Epithelial cell of proximal tubule (primary cell): ENCODE results near the gene TM4SF1. TPM values are rescaled to one million over a fixed set of nuclear protein-coding genes. Genes with fewer than 3 reads are reported as not detected.

Experiments
- DNase-seq: peaks from one replicate; pipeline ENCODE4 v3.0.0-alpha.2; 2011; ENCODE audit warnings: low read depth
- H3K4me3 ChIP-seq: 2 replicates; pipeline ENCODE4 v1.5.1; 2011; ENCODE audit warnings: low read depth, mild to moderate bottlenecking, low read length
- CTCF ChIP-seq: conservative IDR thresholded peaks from 2 replicates; pipeline ENCODE4 v1.5.1; 2012; ENCODE audit warnings: low read depth, mild to moderate bottlenecking, low read length
- total RNA-seq: library from RNA; depleted of rRNA; stranded (reverse); fragments of >200 nt; gene quantifications from 2 replicates; pipeline ENCODE4 v1.2.3, GENCODE V29; 2015

The TM4SF1 gene
- total RNA-seq, 1 donor from 2014 or later: 304 TPM

DNA sequence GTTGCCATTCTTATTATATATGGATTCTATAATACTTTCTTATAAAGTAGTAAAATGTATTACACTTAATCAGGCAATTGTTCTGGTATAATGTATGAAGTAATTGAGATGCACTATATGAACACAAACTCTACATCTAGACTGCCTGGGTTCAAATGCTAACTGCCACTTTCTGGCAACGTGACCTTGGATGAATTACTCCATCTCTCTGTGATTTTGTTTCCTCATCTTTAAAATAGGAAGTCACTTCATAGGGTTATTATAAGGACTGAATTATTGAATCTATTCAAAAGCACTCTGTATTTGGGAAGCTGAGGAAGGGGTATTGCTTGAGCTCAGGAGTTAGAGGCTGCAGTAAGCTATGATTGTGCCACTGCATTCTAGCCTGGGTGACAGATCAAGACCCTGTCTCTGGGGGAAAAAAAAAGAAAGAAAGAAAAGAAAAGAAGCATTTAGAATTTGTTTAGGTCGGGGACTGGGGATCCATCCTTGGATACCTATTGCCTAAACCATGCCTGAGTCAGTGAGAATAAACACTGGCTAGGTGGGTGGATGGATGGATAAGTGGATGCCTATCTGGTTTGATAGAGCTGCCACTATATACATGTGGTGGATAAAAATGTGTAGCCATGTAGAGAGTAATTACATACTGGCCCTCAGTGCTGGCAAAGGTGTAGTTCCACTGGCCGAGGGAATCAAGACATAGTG, 2.5 kb downstream of the TM4SF1 start:
- DNase-seq: no peak
- H3K4me3 ChIP-seq: no peak overlapping the region
- no peak for TF ChIP-seq CTCF

DNA sequence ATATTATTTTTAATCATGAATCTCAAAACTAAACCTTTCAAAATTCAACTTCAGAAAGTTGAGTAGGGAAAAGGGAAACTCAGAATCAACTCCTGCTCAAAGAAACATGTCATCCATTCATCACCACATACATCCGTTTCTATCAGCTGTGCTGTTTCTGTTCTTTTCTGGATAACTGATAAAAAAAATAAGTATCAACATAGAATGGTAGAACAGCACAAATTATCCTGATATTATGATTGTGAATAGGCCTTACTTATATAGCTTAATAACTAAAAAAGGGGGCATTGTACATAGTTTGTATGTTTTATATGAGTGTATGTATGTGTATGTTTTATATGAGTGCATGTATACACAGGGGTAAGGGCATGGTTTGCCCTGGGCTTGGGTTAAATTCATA, 3.1 kb downstream of the TM4SF1 start:
- DNase-seq: no peak
- no peak overlapping the region for H3K4me3 ChIP-seq
- TF ChIP-seq CTCF: no peak

DNA sequence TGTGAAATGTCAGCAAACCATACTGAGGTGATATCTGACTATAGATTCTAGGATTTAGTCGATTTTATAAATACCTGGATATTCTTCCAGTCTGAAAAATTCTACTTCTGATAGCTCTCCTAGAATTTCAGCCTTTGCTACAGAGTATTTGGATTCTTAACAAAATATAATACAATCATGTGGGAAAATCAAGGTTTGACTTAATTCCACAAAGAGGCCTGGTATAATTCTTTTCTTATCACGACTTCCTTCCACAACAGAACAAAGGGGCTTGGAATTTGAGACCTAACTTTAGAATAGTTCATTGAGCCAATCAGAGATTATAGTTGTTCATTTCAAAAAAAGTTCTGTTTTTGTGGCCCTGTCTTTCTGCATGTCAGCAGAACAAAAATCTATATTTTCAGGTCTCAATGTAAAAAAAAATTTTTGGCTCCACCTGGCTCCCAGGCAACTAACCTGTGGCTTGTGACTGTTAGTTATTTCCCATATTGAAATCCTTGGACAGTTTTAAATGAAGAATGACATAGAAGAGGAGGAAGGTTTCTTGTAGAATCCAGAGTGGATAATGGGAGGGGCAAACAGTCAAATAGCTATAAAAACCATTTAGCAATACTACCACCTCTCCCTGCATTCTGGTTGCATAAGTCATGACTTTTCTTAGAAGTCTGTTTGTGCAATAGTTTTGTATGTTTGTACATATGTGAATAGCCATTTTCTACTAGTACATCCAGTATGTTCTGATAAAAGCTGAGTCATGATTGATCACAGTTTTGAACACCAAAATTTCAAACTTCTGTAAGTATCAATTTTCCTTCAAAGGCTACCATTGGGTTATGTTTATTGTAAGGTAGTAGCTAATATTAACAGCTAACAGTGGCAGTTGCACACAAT, 4.0 kb downstream of the TM4SF1 start:
- no peak overlapping the region for H3K4me3 ChIP-seq
- no peak for TF ChIP-seq CTCF
- DNase-seq: no peak

- TF ChIP-seq CTCF: no peak
- H3K4me3 ChIP-seq: no peak overlapping the region
Measured at GRCh38 chr3:149371723-149372114, 5.7 kb downstream of the TM4SF1 start.

GRCh38 chr3:149371001-149371722, 6.3 kb downstream of the TM4SF1 start:
- TF ChIP-seq CTCF: no peak
- no peak for DNase-seq
- H3K4me3 ChIP-seq: no peak overlapping the region

More at GRCh38 chr3:149371723-149372114, 5.7 kb downstream of the TM4SF1 start:
- DNase-seq: no peak

DNA sequence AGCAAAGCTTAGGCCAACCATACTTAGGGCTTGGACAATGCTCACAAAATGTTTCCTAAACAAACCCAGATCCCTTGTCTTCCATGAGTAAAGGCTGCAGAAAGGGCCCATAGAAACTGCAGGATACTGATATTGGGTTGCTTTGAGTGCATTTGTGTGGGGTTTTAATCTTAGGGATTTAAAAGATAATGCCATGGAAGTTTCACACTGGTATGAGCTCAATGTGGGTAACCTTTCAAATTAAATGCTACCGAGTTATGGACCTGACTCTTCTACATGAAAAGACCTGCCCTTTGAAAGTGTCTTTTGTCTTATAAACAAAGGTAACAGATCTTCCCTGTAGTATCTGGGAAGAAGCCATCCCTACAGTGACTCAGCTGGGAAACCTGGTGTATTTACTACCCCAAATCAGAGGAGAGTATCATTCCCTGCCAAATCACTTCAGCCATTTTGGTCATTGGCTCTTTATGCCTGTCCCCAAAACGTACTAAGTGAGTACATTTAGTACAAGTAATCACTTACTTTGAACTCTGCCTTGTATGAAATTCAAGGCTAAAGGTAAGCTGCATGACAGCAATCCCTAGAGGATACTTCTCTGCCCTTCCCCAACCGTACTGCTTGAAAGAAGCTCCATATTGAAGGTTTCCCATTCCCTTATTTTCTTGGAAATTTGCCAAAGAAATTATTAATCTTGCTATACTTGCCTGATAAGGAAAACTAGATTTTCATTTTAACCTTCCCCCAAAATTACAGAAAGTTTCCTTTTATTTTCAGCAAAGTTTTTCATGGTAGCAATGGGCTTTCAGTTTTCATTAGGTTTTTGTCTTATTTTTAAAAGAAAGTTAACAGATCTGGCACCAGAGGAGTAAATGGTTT, 7.2 kb downstream of the TM4SF1 start:
- no peak overlapping the region for H3K4me3 ChIP-seq
- DNase-seq: no peak
- no peak for TF ChIP-seq CTCF
